ENCODE data around the gene MEI1. TPM values are rescaled to one million over a fixed set of nuclear protein-coding genes. Genes with fewer than 3 reads are reported as not detected.
A peak's percentile ranks its signal among the peaks of the same experiment; 100 is the strongest.
"Not testable (repeated sequence)": the region's sequence is repeated elsewhere in the genome, so short reads cannot be mapped to it uniquely, and the experiment has no call there.

Gene MEI1
- total RNA-seq = 0.41 TPM
- long read RNA-seq = 0 reads

GRCh38 chr22:41699264-41700107 lies at the start of gene MEI1:
Gene MEI1, plus strand, starts transcription at chr22:41699503. Its CDS starts 36 bp downstream, at chr22:41699539.
- intact Hi-C loops (cut with DNase I) = loop anchor here (5.0 kb wide), 1 partner anchor 103 kb away; the partner anchor contains the start of gene CCDC134

GRCh38 chr22:41650229-41650628 lies 49.1 kb upstream of the MEI1 start:
- ATAC-seq = no peak
- no peak for DNase-seq (ENCODE audit: missing footprints)
- intact Hi-C loops (cut with DNase I) = no loop called here

More at GRCh38 chr22:41699264-41700107, at the start of gene MEI1:
- DNase-seq (ENCODE audit: missing footprints) = peak; percentile 92
- peak; percentile 75 for ATAC-seq

- DNase-seq (ENCODE audit: missing footprints) (no peak), ATAC-seq (no peak)
- intact Hi-C loops (cut with DNase I) = no loop called here
Measured at GRCh38 chr22:41650821-41651220, 48.5 kb upstream of the MEI1 start.

DNA sequence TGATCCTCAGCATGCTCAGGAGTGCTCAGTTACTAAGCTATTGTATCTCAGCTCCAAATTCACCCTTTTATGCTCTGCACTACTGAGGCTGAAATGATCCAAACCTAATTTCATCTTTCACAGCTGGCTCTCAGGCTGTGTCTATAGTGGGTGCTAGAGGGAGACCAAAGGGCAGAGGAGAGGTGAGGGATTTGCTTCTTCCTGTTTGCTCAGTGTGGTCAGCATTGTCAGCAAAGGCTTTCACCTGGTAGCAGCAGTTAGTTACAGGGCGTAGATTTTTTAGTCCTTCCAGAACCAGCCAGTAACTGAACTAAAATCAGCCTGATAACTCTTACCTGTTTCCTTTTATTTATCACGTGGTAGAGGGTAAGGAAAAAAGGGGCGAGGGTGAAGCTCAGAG lies 45.0 kb upstream of the MEI1 start:
- DNase-seq (ENCODE audit: missing footprints) (no peak), ATAC-seq (no peak)
- intact Hi-C loops (cut with DNase I) = no loop called here

GRCh38 chr22:41656556-41656955 lies 42.7 kb upstream of the MEI1 start:
- intact Hi-C loops (cut with DNase I) = no loop called here
- DNase-seq (ENCODE audit: missing footprints) = no peak
- no peak for ATAC-seq

GRCh38 chr22:41657709-41658108 lies 41.6 kb upstream of the MEI1 start:
- ATAC-seq = no peak
- DNase-seq (ENCODE audit: missing footprints) = no peak
- intact Hi-C loops (cut with DNase I) = no loop called here

GRCh38 chr22:41658869-41659268 lies 40.4 kb upstream of the MEI1 start:
- intact Hi-C loops (cut with DNase I) = no loop called here
- ATAC-seq (no peak), DNase-seq (ENCODE audit: missing footprints) (no peak)

GRCh38 chr22:41659941-41660340 lies 39.4 kb upstream of the MEI1 start:
- intact Hi-C loops (cut with DNase I) = no loop called here
- ATAC-seq (peak; percentile 77), DNase-seq (ENCODE audit: missing footprints) (no peak)

DNA sequence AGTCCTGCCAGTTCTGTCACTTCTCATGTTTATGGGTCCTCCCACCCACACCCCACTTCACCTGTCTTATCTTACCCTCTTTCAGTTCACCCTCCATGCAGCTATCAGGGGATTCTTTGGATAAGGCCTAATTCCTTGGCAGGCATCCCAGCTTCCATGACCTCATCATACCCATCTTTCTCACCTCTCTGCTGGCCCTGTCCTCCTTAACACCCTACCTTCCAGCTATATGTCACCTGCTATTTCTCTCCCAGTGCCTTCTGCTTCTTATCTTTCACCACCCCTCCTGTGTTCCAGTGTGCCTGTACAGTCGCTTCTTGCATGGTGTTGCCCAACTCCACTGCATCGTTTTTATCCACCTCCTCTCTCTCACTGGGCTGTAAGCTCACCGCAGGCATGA lies 38.9 kb upstream of the MEI1 start:
- peak; percentile 92 for ATAC-seq
- intact Hi-C loops (cut with DNase I) = no loop called here
- no peak for DNase-seq (ENCODE audit: missing footprints)

DNA sequence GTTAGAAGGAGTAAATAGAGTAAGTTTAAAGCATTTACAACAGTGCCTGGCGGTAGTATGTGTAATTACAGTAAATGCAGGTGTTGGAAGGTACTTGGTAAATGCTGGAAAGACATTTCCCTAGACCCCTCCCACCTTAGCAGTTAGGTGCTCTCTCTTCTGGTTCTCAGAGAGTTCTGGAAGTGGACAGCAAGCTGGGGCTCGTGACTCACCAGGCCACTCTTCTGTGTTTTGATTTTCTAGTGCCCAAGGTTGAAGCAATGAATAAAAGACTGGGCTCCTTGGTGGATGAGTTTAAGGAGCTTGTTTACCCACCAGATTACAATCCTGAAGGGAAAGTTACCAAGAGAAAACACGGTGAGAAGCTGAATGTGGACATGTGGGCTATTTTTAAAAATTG lies 38.2 kb upstream of the MEI1 start:
- intact Hi-C loops (cut with DNase I) = no loop called here
- no peak for DNase-seq (ENCODE audit: missing footprints)
- no peak for ATAC-seq

DNA sequence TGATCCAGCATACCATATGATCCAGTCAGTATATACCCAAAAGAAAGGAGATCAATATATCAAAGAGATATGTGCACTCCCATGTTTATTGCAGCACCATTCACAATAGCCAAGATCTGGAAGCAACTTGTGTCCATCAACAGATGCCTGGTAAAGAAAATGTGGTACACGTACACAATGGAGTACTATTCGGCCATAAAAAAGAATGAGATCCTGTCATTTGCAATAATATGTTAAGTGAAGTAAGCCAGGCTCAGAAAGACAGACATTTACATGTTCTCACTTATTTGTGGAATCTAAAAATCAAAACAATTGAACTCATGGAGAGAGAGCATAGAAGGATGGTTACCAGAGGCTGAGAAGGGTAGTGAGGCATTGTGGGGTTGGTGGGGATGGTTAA lies 37.6 kb upstream of the MEI1 start:
- ATAC-seq (no peak), DNase-seq (ENCODE audit: missing footprints) (no peak)
- intact Hi-C loops (cut with DNase I) = no loop called here

- ATAC-seq; intact Hi-C loops (cut with DNase I): not testable (repeated sequence)
Measured at GRCh38 chr22:41663594-41663993, 35.7 kb upstream of the MEI1 start.

DNA sequence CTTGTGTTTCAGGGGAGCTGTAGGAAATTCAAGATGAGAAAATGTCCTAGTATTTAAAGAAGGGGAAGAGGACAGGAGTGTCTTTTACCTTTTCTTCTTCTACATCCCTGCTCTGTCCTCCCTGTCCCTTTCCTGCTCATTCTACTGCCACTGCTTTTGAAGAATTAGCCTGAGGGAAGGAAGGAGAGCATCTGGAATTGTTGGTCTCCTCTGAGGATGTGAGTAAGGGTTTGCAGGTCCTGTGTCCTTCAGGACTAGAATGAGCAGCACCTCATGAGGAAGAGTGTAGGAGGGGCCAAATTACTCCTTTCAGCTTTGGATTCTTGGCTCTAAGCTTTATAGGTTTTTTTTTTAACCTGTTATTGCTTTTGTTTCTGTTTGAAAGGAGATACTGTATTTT lies 34.8 kb upstream of the MEI1 start:
- ATAC-seq (no peak), DNase-seq (ENCODE audit: missing footprints) (no peak)
- intact Hi-C loops (cut with DNase I) = no loop called here

More at GRCh38 chr22:41663594-41663993, 35.7 kb upstream of the MEI1 start:
- DNase-seq (ENCODE audit: missing footprints) = peak; percentile 16

GRCh38 chr22:41664951-41665350 lies 34.4 kb upstream of the MEI1 start:
- intact Hi-C loops (cut with DNase I) = no loop called here
- ATAC-seq (no peak), DNase-seq (ENCODE audit: missing footprints) (peak; percentile 5)

DNA sequence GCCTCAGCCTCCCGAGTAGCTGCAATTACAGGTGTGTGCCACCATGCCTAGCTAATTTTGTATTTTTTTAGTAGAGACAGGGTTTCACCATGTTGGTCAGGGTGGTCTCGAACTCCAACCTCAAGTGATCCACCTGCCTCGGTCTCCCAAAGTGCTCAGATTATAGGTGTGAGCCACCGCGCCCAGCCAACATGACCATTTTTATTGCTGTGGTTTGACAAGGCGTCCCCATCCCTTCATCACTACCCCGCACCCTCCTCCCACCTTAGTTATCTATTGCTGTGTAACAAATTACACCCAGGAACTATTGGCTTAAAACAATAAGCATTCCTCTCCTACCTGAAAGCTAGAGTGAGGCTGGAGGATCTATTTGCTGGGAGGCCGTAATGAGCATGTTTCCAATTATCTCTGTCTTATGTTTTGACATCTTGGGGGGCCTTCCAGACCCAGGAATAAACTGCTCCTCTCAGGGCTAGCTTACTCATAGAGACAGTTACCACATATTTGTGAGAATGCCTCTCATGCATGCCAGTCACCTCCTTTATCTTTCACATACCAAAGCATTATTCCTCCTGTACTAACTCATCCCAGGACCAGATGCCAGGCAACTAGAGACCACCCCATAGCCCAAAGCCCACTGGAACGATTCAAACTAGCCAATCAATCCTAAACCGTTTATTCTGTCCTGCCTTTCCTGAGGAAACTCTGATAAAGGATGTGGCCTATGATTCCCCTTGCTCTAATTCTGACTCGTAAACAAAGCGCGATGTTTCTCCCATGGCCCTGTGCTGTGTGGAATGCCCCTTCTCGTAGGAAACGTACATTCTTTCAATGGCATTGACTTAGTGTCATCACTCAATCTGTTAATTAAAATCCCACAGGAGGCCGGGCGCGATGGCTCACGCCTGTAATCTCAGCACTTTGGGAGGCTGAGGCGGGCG lies 30.1 kb upstream of the MEI1 start:
- intact Hi-C loops (cut with DNase I) = no loop called here
- DNase-seq (ENCODE audit: missing footprints) (peak; percentile 31), ATAC-seq (no peak)

- ATAC-seq; intact Hi-C loops (cut with DNase I); DNase-seq (ENCODE audit: missing footprints): not testable (repeated sequence)
Measured at GRCh38 chr22:41672096-41672495, 27.2 kb upstream of the MEI1 start.

DNA sequence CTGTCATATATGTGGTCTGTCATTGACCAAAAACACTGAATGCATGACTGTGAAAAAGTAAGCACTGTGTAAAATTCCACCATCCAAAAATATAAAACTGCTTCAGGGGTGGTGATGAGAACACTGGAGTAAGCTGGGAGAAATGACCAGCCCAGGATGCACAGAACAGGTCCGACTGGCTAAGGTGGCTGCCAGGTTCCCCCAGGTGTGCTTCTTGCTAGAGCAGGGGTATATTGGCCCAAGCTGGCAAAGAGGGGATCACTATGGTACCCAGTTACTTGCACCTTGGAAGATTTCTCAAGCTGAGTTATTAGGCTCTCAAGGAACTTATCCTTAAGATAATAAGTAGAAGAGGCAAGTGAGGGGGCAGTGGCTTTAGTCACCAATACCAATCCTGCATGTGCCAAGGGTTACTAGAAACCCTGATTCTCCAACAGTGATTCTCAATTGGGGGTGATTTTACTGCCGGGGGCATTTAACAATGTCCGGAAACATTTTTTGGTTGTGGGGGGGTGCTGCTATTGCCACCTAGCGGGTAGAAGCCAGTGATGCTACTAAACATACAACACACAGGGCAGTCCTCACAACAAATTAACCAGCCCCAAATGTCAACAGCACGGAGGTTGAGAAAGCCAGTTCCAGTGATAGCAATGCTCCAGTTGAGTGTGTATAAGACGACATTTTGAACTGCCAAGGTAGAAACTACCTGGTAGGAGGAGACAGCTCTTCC lies 26.4 kb upstream of the MEI1 start:
- intact Hi-C loops (cut with DNase I) = no loop called here
- DNase-seq (ENCODE audit: missing footprints) = no peak

GRCh38 chr22:41674846-41675340 lies 24.4 kb upstream of the MEI1 start:
- intact Hi-C loops (cut with DNase I) = no loop called here
- DNase-seq (ENCODE audit: missing footprints) (no peak), ATAC-seq (peak; percentile 28)

More for the DNA sequence above, 26.4 kb upstream of the MEI1 start:
- no peak for ATAC-seq

DNA sequence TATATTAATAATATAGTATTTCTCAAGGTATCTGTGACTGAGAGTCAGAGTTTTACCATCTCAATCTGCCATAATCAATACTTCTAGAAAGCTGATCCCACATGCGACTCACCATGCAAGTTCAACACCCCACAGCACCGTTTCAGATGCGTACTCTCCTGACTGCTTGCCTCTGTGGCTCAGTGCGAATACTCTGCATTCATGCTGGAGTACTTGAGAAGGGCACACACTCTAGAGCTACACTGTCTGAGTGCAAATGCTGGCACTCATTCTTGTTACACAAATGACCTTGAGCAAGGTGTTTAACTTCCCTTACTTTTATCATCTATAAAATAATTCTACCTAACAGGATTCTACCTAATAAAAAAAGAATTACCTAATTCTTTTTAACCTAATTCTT lies 23.2 kb upstream of the MEI1 start:
- intact Hi-C loops (cut with DNase I) = no loop called here
- DNase-seq (ENCODE audit: missing footprints) (no peak), ATAC-seq (peak; percentile 82)
